H1 (cell line): ENCODE measurements around the gene TWNK. TPM values are rescaled to one million over a fixed set of nuclear protein-coding genes. Genes with fewer than 3 reads are reported as not detected.

Source experiments
- CTCF ChIA-PET: fragments of 300-600 bp; sonication (Branson Sonifier 250); formaldehyde crosslinking; loops from one replicate; lab custom pipeline; 2021; ENCODE audit not compliant: partially characterized antibody; lab: Charles Lee
- POLR2A ChIA-PET: fragments of 300-600 bp; sonication (Branson Sonifier 250); formaldehyde crosslinking; loops from one replicate; lab custom pipeline; 2021; ENCODE audit warnings: inconsistent platforms; ENCODE audit not compliant: partially characterized antibody; lab: Charles Lee
- DNase-seq, 2 experiments: peaks; one replicate each; pipeline versions ENCODE4 v3.0.0 to v3.0.0-alpha.2; 2010 to 2022; ENCODE audit warnings: low spot score in 2 of 2, low read depth in 1 of 2, mixed read lengths in 1 of 2
- FAIRE-seq: peaks from 2 replicates; lab custom pipeline; 2011; peaks lifted over from hg19 to GRCh38; lab: Jason Lieb, UNC
- H2AFZ ChIP-seq: 2 replicates; pipeline ENCODE4 v1.8.1; 2012; ENCODE audit warnings: low read length, inconsistent platforms
- H2AK5ac ChIP-seq: 2 replicates; pipeline ENCODE4 v1.6.1; 2013; ENCODE audit warnings: low read depth, low read length
- H2BK120ac ChIP-seq: replicated peaks from 2 replicates; pipeline ENCODE3; 2013; ENCODE audit warnings: low read depth, low read length, inconsistent platforms
- H2BK12ac ChIP-seq: 2 replicates; pipeline ENCODE4 v1.6.1; 2013; ENCODE audit warnings: low read depth, low read length
- H2BK15ac ChIP-seq: 2 replicates; pipeline ENCODE4 v1.6.1; 2013; ENCODE audit warnings: low read length
- H2BK20ac ChIP-seq: 2 replicates; pipeline ENCODE4 v1.6.1; 2013; ENCODE audit warnings: low read length
- H2BK5ac ChIP-seq: 2 replicates; pipeline ENCODE4 v1.6.1; 2013; ENCODE audit warnings: low read depth, low read length
- H3K14ac ChIP-seq: 2 replicates; pipeline ENCODE4 v1.6.1; 2013; ENCODE audit warnings: inconsistent platforms; ENCODE audit not compliant: insufficient read length
- H3K18ac ChIP-seq: 2 replicates; pipeline ENCODE4 v1.6.1; 2013; ENCODE audit warnings: low read length; ENCODE audit errors: extremely low read depth
- H3K23ac ChIP-seq: 2 replicates; pipeline ENCODE4 v1.6.1; 2013; ENCODE audit warnings: inconsistent platforms; ENCODE audit not compliant: insufficient read length
- H3K23me2 ChIP-seq: 2 replicates; pipeline ENCODE4 v1.6.1; 2013; ENCODE audit warnings: low read depth, low read length
- H3K27ac ChIP-seq: 2 replicates; pipeline ENCODE4 v1.6.1; 2011; ENCODE audit warnings: low read depth, low read length, inconsistent platforms
- H3K27me3 ChIP-seq, 4 experiments: replicated peaks in 1 of 4; 1 replicate in 1 of 4; 2 replicates in 3 of 4; pipeline versions ENCODE4 v1.6.1 to v1.8.1; 2011 to 2013; ENCODE audit warnings: low read length in 3 of 4, mild to moderate bottlenecking in 3 of 4, inconsistent platforms in 2 of 4, mixed read lengths in 2 of 4, moderate library complexity in 1 of 4; ENCODE audit not compliant: control insufficient read depth in 3 of 4, insufficient read depth in 3 of 4; ENCODE audit errors: extremely low read depth in 1 of 4
- H3K36me3 ChIP-seq, 4 experiments: 2 replicates each; pipeline versions ENCODE4 v1.6.1 to v1.8.1; 2011 to 2013; ENCODE audit warnings: mild to moderate bottlenecking in 4 of 4, low read length in 3 of 4, moderate library complexity in 2 of 4, control low read depth in 1 of 4, inconsistent platforms in 1 of 4; ENCODE audit not compliant: insufficient read depth in 4 of 4, control insufficient read depth in 2 of 4
- H3K4ac ChIP-seq: replicated peaks from 2 replicates; pipeline ENCODE3; 2013; ENCODE audit warnings: low read length, low read depth, mixed read lengths, inconsistent platforms; ENCODE audit not compliant: insufficient read length
- H3K4me1 ChIP-seq, 4 experiments: replicated peaks in 1 of 4; 1 replicate in 1 of 4; 2 replicates in 3 of 4; pipeline versions ENCODE4 v1.6.1 to v1.8.1; 2011 to 2013; ENCODE audit warnings: low read length in 3 of 4, inconsistent platforms in 2 of 4, mixed read lengths in 1 of 4; ENCODE audit not compliant: insufficient read depth in 4 of 4, control insufficient read depth in 3 of 4
- H3K4me2 ChIP-seq, 2 experiments: 2 replicates each; pipeline versions ENCODE4 v1.6.1 to v1.8.1; 2011 to 2013; ENCODE audit warnings: low read depth in 2 of 2, low read length in 2 of 2, control low read depth in 1 of 2, inconsistent platforms in 1 of 2, mild to moderate bottlenecking in 1 of 2; ENCODE audit not compliant: insufficient read depth in 1 of 2
- H3K4me3 ChIP-seq, 4 experiments: fragments of 200-600, 300-600 bp in 1 of 4; sonication (generic), shearing (Covaris generic), sonication (Bioruptor Twin) in 1 of 4; 2 replicates each; pipeline versions ENCODE4 v1.5.1 to v1.8.1; 2011 to 2016; ENCODE audit warnings: low read length in 4 of 4, low read depth in 3 of 4, control low read depth in 2 of 4, inconsistent platforms in 2 of 4, mild to moderate bottlenecking in 2 of 4, mixed read lengths in 1 of 4, moderate library complexity in 1 of 4; ENCODE audit not compliant: insufficient read depth in 2 of 4; ENCODE audit errors: extremely low read depth in 1 of 4
- H3K56ac ChIP-seq: replicated peaks from 2 replicates; pipeline ENCODE3; 2013; ENCODE audit warnings: low read depth, mild to moderate bottlenecking, mixed read lengths, low read length, inconsistent platforms; ENCODE audit not compliant: insufficient read length
- H3K79me1 ChIP-seq: 2 replicates; pipeline ENCODE4 v1.6.1; 2013; ENCODE audit warnings: low read depth, low read length, control low read depth
- H3K79me2 ChIP-seq, 2 experiments: 2 replicates each; pipeline versions ENCODE4 v1.6.1 to v1.8.1; 2012 to 2013; ENCODE audit warnings: low read length in 2 of 2, mild to moderate bottlenecking in 2 of 2, inconsistent platforms in 1 of 2; ENCODE audit not compliant: insufficient read depth in 2 of 2, control insufficient read depth in 1 of 2
- H3K9ac ChIP-seq, 4 experiments: replicated peaks in 1 of 4; 1 replicate in 1 of 4; 2 replicates in 3 of 4; pipeline versions ENCODE4 v1.6.1 to v1.8.1; 2011 to 2013; ENCODE audit warnings: low read depth in 3 of 4, low read length in 3 of 4, control low read depth in 2 of 4, mild to moderate bottlenecking in 2 of 4, moderate library complexity in 2 of 4, inconsistent platforms in 1 of 4; ENCODE audit errors: extremely low read depth in 1 of 4
- H3K9me3 ChIP-seq, 2 experiments: 2 replicates each; pipeline versions ENCODE4 v1.6.1 to v1.8.1; 2012 to 2013; ENCODE audit warnings: mild to moderate bottlenecking in 2 of 2, moderate library complexity in 2 of 2, control low read depth in 1 of 2, inconsistent platforms in 1 of 2, low read depth in 1 of 2, low read length in 1 of 2, mixed read lengths in 1 of 2; ENCODE audit not compliant: insufficient read depth in 2 of 2
- H4K20me1 ChIP-seq, 2 experiments: replicated peaks in 1 of 2; 2 replicates each; pipeline versions ENCODE3 to v1.8.1; 2011 to 2013; ENCODE audit warnings: inconsistent platforms in 2 of 2, low read length in 2 of 2, mild to moderate bottlenecking in 1 of 2; ENCODE audit not compliant: insufficient read depth in 2 of 2, control insufficient read depth in 1 of 2
- H4K5ac ChIP-seq: 2 replicates; pipeline ENCODE4 v1.6.1; 2013; ENCODE audit warnings: low read length, low read depth, mixed read lengths, inconsistent platforms; ENCODE audit not compliant: insufficient read length
- H4K8ac ChIP-seq: 2 replicates; pipeline ENCODE4 v1.8.0; 2013; ENCODE audit warnings: mild to moderate bottlenecking, moderate library complexity, low read length, inconsistent platforms; ENCODE audit not compliant: insufficient read depth; ENCODE audit errors: extremely low read depth
- H4K91ac ChIP-seq: replicated peaks from 2 replicates; pipeline ENCODE3; 2013; ENCODE audit warnings: low read length, mixed read lengths, inconsistent platforms; ENCODE audit not compliant: insufficient read length
- ASH2L ChIP-seq: fragments of 200-600, 300-600 bp; sonication (generic); IDR thresholded peaks from one replicate; pipeline ENCODE4 v1.7.1; 2017; ENCODE audit warnings: low read length
- CBX8 ChIP-seq: fragments of 300-800, 300-1000 bp; sonication (generic); IDR thresholded peaks from 2 replicates; pipeline ENCODE4 v1.7.1; 2016; ENCODE audit warnings: low read depth, low read length, borderline replicate concordance
- CEBPB ChIP-seq: IDR thresholded peaks from 2 replicates; pipeline ENCODE4 v1.6.1; 2012; ENCODE audit warnings: low read depth, low read length
- CTBP2 ChIP-seq: IDR thresholded peaks from 2 replicates; pipeline ENCODE4 v1.7.0; 2011; ENCODE audit warnings: borderline replicate concordance, mild to moderate bottlenecking, moderate library complexity, mixed read lengths, low read length; ENCODE audit not compliant: insufficient read depth, insufficient read length
- FOSL1 ChIP-seq: IDR thresholded peaks from 2 replicates; pipeline ENCODE4 v1.6.1; 2011; ENCODE audit warnings: mild to moderate bottlenecking, low read depth, low read length, moderate library complexity; ENCODE audit not compliant: insufficient read depth
- GTF2F1 ChIP-seq: IDR thresholded peaks from 2 replicates; pipeline ENCODE4 v1.6.1; 2012; ENCODE audit warnings: low read depth, low read length, improper control_type of control experiment, borderline replicate concordance
- JUND ChIP-seq: IDR thresholded peaks from 2 replicates; pipeline ENCODE4 v1.6.1; 2011; ENCODE audit warnings: mild to moderate bottlenecking, improper control_type of control experiment, low read length
- NANOG ChIP-seq: IDR thresholded peaks from 2 replicates; pipeline ENCODE4 v1.6.1; 2011; ENCODE audit warnings: low read length, low read depth, mild to moderate bottlenecking, inconsistent platforms; ENCODE audit not compliant: insufficient read depth, poor library complexity, severe bottlenecking
- RXRA ChIP-seq: IDR thresholded peaks from 2 replicates; pipeline ENCODE4 v1.6.1; 2011; ENCODE audit warnings: low read depth, mild to moderate bottlenecking, low read length, moderate library complexity; ENCODE audit not compliant: insufficient read depth
- SAP30 ChIP-seq: fragments of 300-600 bp; sonication (generic); IDR thresholded peaks from 2 replicates; pipeline ENCODE4 v1.7.1; 2012; ENCODE audit warnings: low read length, moderate library complexity, mild to moderate bottlenecking, inconsistent platforms; ENCODE audit not compliant: insufficient read depth, insufficient replicate concordance
- SIRT6 ChIP-seq: IDR thresholded peaks from one replicate; pipeline ENCODE4 v1.7.1; 2012; ENCODE audit warnings: low read length, inconsistent platforms
- SP4 ChIP-seq: IDR thresholded peaks from 2 replicates; pipeline ENCODE4 v1.6.1; 2012; ENCODE audit warnings: low read length, inconsistent platforms
- SUZ12 ChIP-seq: fragments of 200-600 bp; sonication (generic); IDR thresholded peaks from 2 replicates; pipeline ENCODE4 v1.6.1; 2012; ENCODE audit warnings: mild to moderate bottlenecking, inconsistent platforms, low read length, moderate library complexity, mixed read lengths
- TAF1 ChIP-seq: IDR thresholded peaks from 2 replicates; pipeline ENCODE4 v1.6.1; 2011; ENCODE audit warnings: mild to moderate bottlenecking, low read depth, low read length
- WGBS, 2 experiments: shearing (Covaris generic) in 1 of 2; methylation state at CpG; one replicate each; pipeline versions ENCODE4 v1.1.6 to v1.1.7; 2013 to 2015; ENCODE audit warnings: low lambda C conversion rate in 2 of 2, mixed read lengths in 2 of 2, inconsistent platforms in 1 of 2, low coverage in 1 of 2, missing lambda C conversion rate in 1 of 2; ENCODE audit not compliant: insufficient replicate concordance in 2 of 2, insufficient coverage in 1 of 2, insufficient read length in 1 of 2; ENCODE audit errors: extremely low coverage in 1 of 2, missing lambda C conversion rate in 1 of 2; 5-methylcytosine and 5-hydroxymethylcytosine counted together
- polyA plus RNA-seq, 7 experiments: library from polyadenylated mRNA; depleted of rRNA in 3 of 7; stranded (reverse) in 5 of 7; unstranded in 2 of 7; fragments of >200 nt in 5 of 7; fragments of 200-250 nt in 2 of 7; gene quantifications; 1 replicate in 5 of 7; 2 replicates in 1 of 7; 4 replicates in 1 of 7; pipeline versions ENCODE4 v1.2.1 to v1.2.3, GENCODE V29; 2011 to 2013; ENCODE audit warnings: missing spikeins in 2 of 7, mixed read lengths in 2 of 7
- total RNA-seq: library from RNA; stranded (reverse); fragmentation: NEBNext Ultra II Directional; extraction: Animal tissue kit (Norgen Biotek cat#: 25700); gene quantifications from 2 replicates; pipeline ENCODE4 v1.2.1, GENCODE V29; 2021

TWNK gene
- total and polyA plus RNA-seq, 2 of the 8 experiments (the other 6 are each of a cell fraction or from before 2014, with no cell fraction given) = 15.4 to 32.5 TPM

GRCh38 chr10:101021239-101021638 is 33.9 kb downstream of the TWNK start:
- Histone ChIP-seq H3K14ac (no peak overlapping the region), H3K27me3 (peaks cover 14 to 36% (median 29%) of the 10 kb centered on the region in 4 experiments), H3K9ac (no peak overlapping the region), H2BK5ac (no peak overlapping the region), H3K9me3 (no peaks in the 10 kb centered on the region), H3K4me2 (no peak overlapping the region), H3K56ac (no peak overlapping the region), H2BK15ac (no peak overlapping the region), H3K4me3 (no peak overlapping the region), H3K79me2 (no peaks in the 10 kb centered on the region), H3K4ac (no peak overlapping the region), H2BK20ac (no peak overlapping the region), H3K79me1 (no peaks in the 10 kb centered on the region), H3K36me3 (no peaks in the 10 kb centered on the region), H4K8ac (no peak overlapping the region), H4K5ac (no peak overlapping the region), H3K27ac (no peak overlapping the region), H3K4me1 (peaks cover 0 to 10% (median 5%) of the 10 kb centered on the region in 4 experiments; a peak in 4 of 7 replicates), H3K18ac (no peak overlapping the region), H4K91ac (no peak overlapping the region), H2AK5ac (no peak overlapping the region), H4K20me1 (peaks cover 0 to 1% of the 10 kb centered on the region in 2 experiments), H2AFZ (no peak overlapping the region), H3K23ac (no peak overlapping the region), H2BK12ac (no peak overlapping the region), H3K23me2 (peaks cover 11% of the 10 kb centered on the region; the same call in 1 of the 2 replicates), H2BK120ac (no peak overlapping the region)
- no peak for TF ChIP-seq TAF1
- no peak for TF ChIP-seq SP4
- TF ChIP-seq SUZ12 = no peak
- TF ChIP-seq GTF2F1 = no peak
- no peak for TF ChIP-seq JUND
- TF ChIP-seq CBX8 = no peak
- no peak for TF ChIP-seq SIRT6
- TF ChIP-seq SAP30 = no peak
- TF ChIP-seq FOSL1 = no peak
- TF ChIP-seq RXRA = no peak
- no peak for TF ChIP-seq CTBP2
- TF ChIP-seq CEBPB = no peak
- no peak for TF ChIP-seq ASH2L
- TF ChIP-seq NANOG = no peak
- DNase-seq (no peak), FAIRE-seq (no peak)
- ChIA-PET POLR2A (no interaction called here), CTCF (interaction anchor here (2.4 to 51.8 kb wide), 3 partner anchors 10 to 53 kb away, joined by 8 to 2176 read pairs (median 160); partner anchors contain the start of gene KAZALD1)
- WGBS, 2 experiments = 88% methylated on average over 3 of the region's 4 CpGs; no CpG with 5 or more reads in 1 of the 2 experiments
